AG04449 (cell line): Measurements from ENCODE around the gene DDX4.

Experiments used
- CTCF ChIA-PET: fragments of 350-600 bp; formaldehyde crosslinking; extraction: SDS; loops from one replicate; lab custom pipeline; 2021; ENCODE audit warnings: antibody characterized with exemption; lab: Yijun Ruan, JAX
- POLR2A ChIA-PET: fragments of 400-600, 350-600 bp; formaldehyde crosslinking; extraction: SDS; loops from one replicate; lab custom pipeline; 2020; ENCODE audit warnings: antibody characterized with exemption, inconsistent platforms; lab: Yijun Ruan, JAX
- DNase-seq: peaks from one replicate; pipeline ENCODE4 v3.0.0-alpha.2; 2010; ENCODE audit warnings: low read depth, low spot score
- H3K4me3 ChIP-seq: 2 replicates; pipeline ENCODE4 v1.5.1; 2011; ENCODE audit warnings: low read depth, mild to moderate bottlenecking, control low read depth, low read length
- TF ChIP-seq, protein P1 (sequence below): IDR thresholded peaks from one replicate; pipeline ENCODE4 v1.5.1; 2011; ENCODE audit warnings: mild to moderate bottlenecking, moderate library complexity, low read length, control low read depth, inconsistent platforms; ENCODE audit not compliant: insufficient read depth; ENCODE audit errors: missing control alignments

Gene DDX4

DNA sequence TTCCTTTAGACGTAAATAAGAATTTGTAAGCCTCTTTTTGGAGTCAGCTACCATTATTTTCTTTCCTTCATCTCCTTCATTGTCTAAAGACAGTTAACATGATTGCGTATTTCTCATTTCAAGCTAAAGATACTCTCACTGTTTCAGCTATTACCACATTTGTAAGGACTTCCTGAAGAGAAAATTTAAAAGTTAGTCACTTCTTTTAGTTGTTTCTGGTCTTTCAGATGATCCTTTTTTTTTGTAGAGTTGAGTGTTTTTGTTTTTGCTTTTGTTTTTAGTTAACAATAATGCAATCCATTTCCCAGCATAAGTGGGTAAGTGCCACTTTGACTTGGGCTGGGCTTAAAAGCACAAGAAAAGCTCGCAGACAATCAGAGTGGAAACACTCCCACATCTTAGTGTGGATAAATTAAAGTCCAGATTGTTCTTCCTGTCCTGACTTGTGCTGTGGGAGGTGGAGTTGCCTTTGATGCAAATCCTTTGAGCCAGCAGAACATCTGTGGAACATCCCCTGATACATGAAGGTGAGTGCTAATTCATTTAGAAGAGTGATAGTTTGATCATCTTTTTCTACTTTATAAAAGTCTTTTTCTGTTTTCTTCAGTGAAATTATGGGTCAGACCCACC lies 115.3 kb downstream of the DDX4 start:
- TF ChIP-seq, protein P1, sequence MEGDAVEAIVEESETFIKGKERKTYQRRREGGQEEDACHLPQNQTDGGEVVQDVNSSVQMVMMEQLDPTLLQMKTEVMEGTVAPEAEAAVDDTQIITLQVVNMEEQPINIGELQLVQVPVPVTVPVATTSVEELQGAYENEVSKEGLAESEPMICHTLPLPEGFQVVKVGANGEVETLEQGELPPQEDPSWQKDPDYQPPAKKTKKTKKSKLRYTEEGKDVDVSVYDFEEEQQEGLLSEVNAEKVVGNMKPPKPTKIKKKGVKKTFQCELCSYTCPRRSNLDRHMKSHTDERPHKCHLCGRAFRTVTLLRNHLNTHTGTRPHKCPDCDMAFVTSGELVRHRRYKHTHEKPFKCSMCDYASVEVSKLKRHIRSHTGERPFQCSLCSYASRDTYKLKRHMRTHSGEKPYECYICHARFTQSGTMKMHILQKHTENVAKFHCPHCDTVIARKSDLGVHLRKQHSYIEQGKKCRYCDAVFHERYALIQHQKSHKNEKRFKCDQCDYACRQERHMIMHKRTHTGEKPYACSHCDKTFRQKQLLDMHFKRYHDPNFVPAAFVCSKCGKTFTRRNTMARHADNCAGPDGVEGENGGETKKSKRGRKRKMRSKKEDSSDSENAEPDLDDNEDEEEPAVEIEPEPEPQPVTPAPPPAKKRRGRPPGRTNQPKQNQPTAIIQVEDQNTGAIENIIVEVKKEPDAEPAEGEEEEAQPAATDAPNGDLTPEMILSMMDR, result no peak
- H3K4me3 ChIP-seq, result no peak overlapping the region
- ChIA-PET POLR2A (interaction anchor here (0.9 kb wide), 1 partner anchor 44 kb away, joined by 3 read pairs; no protein-coding TSS in a partner anchor), CTCF (interaction anchor here (0.8 to 1.2 kb wide), 2 partner anchors 13 to 82 kb away, joined by 3 read pairs; no protein-coding TSS in a partner anchor)
- no peak for DNase-seq

DNA sequence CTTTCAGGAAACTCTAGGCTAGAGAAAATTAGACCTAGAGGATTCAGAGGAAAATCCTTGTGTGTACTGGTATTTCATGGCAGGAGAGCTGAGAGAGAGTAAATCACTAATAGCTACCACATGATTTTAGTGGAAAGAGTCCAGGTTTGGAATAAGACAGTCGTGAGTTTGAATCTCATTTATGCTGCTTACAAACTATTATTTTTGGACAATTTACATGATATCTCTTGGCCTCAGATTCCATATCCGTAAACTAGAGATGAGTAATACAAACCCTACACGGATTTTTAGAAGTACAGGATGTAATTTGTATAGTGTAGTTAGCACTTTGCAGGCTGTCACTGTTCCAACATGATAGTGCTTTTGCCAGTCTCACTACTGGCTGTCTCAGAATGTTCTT lies 116.0 kb downstream of the DDX4 start:
- H3K4me3 ChIP-seq, result no peak overlapping the region
- DNase-seq, result peak; percentile 19
- CTCF ChIA-PET, result interaction anchor here (0.8 kb wide), 1 partner anchor 12 kb away, joined by 3 read pairs; no protein-coding TSS in a partner anchor
- TF ChIP-seq, protein P1, result no peak
- POLR2A ChIA-PET, result interaction anchor here (0.9 kb wide), 1 partner anchor 44 kb away, joined by 3 read pairs; no protein-coding TSS in a partner anchor

- POLR2A ChIA-PET, result no interaction called here
- TF ChIP-seq, protein P1, result no peak
- no peak for DNase-seq
- no peak overlapping the region for H3K4me3 ChIP-seq
- CTCF ChIA-PET, result interaction anchor here (0.6 to 1.5 kb wide), 4 partner anchors 8 to 553 kb away, joined by 3 to 4 read pairs (median 3); no protein-coding TSS in a partner anchor
Measured at GRCh38 chr5:55855509-55855908, 117.6 kb downstream of the DDX4 start.

GRCh38 chr5:55856516-55857246 lies 118.8 kb downstream of the DDX4 start:
- no peak for DNase-seq
- CTCF ChIA-PET, result no interaction called here
- POLR2A ChIA-PET, result no interaction called here
- no peak overlapping the region for H3K4me3 ChIP-seq
- TF ChIP-seq, protein P1, result no peak

GRCh38 chr5:55857247-55857640 lies 119.4 kb downstream of the DDX4 start:
- ChIA-PET CTCF (no interaction called here), POLR2A (no interaction called here)
- TF ChIP-seq, protein P1, result no peak
- no peak for DNase-seq
- no peak overlapping the region for H3K4me3 ChIP-seq

DNA sequence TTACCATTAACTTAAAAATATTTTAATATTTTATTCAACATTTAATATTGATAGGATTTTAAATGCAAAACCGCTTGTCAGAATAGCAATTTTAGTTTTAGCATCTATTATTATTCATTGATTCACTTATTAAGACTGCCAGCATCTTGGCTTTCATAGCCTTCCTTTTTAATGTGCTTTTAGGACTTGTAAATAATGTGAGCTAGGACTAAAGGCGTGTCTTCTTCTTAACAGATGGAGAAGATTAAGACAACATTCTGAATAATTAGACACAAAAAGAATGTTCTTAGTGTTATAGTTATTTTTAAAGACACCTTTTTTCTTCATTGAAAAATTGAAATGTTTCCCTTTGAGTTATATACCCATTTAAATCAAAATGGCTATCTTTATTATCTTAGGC lies 120.2 kb downstream of the DDX4 start:
- CTCF ChIA-PET, result no interaction called here

More for the DNA sequence above, 120.2 kb downstream of the DDX4 start:
- TF ChIP-seq, protein P1, result no peak
- POLR2A ChIA-PET, result no interaction called here
- no peak for DNase-seq
- no peak overlapping the region for H3K4me3 ChIP-seq
